IPS-NIHi7 (cell line): ENCODE results near the gene FBXO41.
A peak's percentile ranks its signal among the peaks of the same experiment; 100 is the strongest.

ENCODE experiments used
- DNase-seq: peaks from one replicate; pipeline ENCODE4 v3.0.0; 2012; ENCODE audit warnings: mixed read lengths; ENCODE audit errors: extremely low spot score

FBXO41 gene

DNA sequence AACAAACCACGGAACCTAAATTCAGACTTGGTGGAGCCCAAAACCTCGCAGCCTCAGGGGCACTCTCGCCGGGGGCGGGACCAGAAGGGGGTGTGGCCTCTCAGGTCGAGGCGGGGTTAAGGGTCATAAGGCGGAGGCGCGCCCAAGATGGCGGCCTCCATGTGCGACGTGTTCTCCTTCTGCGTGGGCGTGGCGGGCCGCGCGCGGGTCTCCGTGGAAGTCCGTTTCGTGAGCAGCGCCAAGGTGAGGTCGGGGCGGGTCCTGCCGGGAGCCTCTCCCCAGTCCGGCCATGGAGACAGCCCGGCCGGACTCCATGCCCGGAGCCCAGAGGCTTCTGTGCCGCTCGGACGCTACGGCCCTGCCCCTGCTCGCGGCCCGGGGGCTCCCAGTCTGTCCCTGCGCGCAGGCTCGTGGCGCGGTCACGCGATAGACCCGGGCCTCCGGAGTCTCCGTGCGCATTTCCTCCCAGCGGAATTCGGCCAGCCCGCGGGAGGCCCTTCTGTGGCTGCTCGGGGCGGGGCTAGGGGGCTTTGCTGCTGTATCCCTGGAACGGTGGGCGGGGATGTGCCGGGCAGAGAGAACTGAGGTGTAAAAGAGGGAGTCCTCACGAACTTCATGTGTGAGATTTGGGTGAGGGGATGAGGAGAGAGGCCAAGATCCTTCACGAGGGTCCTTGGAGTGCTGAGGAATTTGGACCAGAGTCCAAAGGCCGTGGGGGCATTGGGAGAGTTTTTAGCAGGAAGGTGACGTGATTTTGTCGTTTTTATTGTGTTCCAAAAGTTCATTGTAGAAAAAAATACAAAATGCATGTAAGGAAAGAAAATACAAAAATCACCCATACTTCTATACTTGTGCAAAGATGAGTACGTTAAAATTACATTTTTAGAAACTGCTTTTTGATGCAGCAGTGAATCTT is 69.9 kb downstream of the FBXO41 start, which contains the start of gene SMYD5:
SMYD5 (plus strand) TSS at position 126 of the 916 bp plus-strand sequence; CDS start at position 148, 22 bp downstream.
- peak; percentile 93 for DNase-seq

DNA sequence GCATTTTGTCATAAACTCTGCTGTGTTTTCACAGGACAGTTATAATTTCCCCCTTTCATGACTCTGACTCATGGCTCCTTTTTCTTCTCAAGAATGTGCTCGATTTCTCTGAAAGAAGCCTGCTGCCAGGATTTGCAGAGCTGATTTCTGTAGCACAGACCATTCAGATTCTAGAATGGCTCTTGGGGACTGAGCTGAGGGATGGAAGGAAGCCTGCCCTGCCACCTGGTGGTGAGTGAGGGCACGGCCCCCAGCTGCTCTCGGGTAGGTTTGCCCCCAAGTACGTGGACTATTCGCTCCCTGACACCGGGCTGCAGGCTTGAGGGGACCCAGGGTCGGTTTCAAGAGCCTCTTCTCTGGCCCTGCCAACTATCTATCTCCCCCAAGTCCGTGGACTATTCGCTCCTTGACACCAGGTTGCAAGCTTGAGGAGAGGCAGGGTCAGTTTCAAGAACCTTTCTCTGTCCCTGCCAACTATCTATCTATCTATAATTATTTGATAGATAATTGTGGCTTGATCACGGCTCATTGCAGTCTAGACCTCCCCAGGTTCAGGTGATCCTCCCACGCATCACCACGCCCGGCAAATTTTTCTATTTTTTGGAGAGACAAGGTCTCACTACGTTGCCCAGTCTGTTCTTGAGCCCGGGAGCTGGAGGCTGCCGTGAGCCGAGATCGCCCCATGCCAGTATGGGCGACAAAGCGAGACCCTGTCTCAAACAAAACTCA is 71.7 kb downstream of the FBXO41 start:
- DNase-seq: peak; percentile 87

DNA sequence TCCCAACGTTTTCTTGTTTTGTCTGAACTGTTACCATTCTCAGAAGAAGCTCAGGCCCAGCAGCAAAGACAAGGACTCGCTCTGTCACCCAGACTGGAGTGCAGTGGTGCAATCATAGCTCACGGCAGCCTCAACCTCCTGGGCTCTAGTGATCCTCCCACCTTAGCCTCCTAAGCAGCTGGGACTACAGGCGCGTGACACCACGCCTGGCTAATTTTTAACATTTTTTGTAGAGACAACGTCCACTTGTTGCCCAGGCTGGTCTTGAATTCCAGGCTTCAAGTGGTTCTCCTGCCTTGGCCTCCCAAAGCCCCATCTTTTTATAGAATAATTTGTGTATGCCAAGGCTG is 72.2 kb downstream of the FBXO41 start:
- no peak for DNase-seq

DNA sequence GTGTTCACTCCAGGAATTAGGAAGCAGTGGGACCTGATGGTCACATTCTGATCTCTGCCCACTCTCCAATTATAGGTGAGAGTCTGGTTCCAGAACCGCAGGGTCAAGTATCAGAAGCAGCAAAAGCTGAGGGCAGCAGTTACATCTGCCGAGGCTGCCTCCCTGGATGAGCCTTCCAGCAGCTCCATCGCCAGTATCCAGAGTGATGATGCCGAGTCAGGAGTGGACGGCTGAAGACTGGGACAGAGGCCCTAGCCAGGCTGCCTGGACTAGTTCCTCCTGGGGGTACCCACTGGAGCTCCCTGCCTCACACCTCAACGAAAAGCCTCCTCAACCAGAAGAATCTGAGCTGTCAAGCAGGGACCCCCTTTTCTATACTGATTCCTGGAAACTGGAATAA is 73.6 kb downstream of the FBXO41 start:
- no peak for DNase-seq

DNA sequence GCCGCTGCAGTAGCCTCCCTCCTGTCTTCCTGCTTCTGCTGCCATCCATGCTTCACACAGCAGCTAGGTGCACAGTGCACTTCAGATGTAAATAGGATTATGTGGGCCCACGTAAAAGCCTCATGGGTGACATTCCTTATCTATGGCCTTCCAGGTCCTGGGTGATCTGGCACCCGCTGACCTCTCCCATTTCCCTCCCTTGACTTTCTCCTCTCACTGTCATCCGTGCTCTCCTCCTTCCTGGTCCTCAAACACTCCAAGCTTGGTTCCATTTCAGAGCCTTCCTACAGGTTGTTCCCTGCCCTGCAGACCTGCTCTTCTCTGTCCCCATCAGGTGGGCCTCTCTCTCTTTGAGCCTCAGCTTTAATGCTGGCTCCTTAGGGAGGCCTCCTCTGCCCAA is 74.3 kb downstream of the FBXO41 start:
- DNase-seq: no peak

DNA sequence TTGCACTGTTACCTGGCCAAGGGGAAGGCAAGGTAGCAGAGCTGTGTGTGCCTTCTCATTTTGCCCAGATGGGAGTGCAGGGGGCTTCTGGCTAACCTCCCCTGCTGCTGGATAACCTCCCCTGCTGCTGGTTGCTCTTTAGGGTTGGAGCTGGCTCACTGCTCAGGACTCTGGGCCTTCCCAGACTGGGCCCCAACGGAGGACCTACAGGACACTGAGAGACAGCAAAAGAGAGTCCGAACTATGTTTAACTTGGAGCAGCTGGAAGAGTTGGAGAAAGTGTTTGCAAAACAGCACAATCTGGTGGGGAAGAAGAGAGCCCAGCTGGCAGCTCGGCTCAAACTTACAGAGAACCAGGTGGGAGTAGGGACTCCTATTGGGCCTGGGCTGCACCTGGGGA is 76.0 kb downstream of the FBXO41 start:
- no peak for DNase-seq

DNA sequence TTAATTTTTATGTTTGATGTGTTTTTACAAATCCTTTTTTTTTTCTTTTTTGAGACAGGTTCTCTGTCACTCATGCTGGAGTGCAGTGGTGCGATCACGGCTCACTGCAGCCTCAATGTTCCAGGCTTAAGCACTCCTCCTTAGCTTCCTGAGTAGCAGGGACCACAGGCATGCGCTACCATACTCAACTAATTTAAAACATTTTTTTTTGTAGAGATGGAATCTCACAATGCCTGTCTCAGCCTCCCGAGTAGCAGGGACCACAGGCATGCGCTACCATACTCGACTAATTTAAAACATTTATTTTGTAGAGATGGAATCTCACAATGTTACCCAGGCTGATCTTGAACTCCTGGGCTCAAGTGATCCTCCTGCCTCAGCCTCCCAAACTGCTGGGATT is 78.7 kb downstream of the FBXO41 start:
- no peak for DNase-seq
